Measurements from ENCODE around the gene PNO1. TPM values are rescaled to one million over a fixed set of nuclear protein-coding genes. Genes with fewer than 3 reads are reported as not detected.

Gene PNO1
- total and polyA plus RNA-seq, 10 of the 15 experiments (the other 5 are each of a cell fraction or from before 2014, with no cell fraction given), result 9.7 to 60.2 (median 30.3) TPM

- TF ChIP-seq RELA (IDR thresholded peaks at IDR 0.05; ENCODE audit: borderline replicate concordance, partially characterized antibody) (no peak), EZH2 (IDR thresholded peaks at IDR 0.05; ENCODE audit: borderline replicate concordance, control insufficient read depth, low read depth, low read length) (no peak), MLLT1 (IDR thresholded peaks at IDR 0.05) (no peak), ZBTB4 (CRISPR knock-in tag; IDR thresholded peaks at IDR 0.05) (no peak), SIN3A (IDR thresholded peaks at IDR 0.05; ENCODE audit: low read depth, low read length) (no peak), E2F4 (IDR thresholded peaks at IDR 0.05; ENCODE audit: low read depth, low read length) (no peak), TCF7 (IDR thresholded peaks at IDR 0.05; ENCODE audit: borderline replicate concordance) (no peak), MYC (IDR thresholded peaks at IDR 0.05; ENCODE audit: insufficient read depth, insufficient read length, insufficient replicate concordance, low read length, severe bottlenecking) (no peak)
These were observed 49.6 kb upstream of the PNO1 start (continued) for GRCh38 chr2:68108120-68108519.

Data from GM12878 (cell line).